WTC11 (cell line): ENCODE data around the gene KLC1. TPM values are rescaled to one million over a fixed set of nuclear protein-coding genes. Genes with fewer than 3 reads are reported as not detected.

Experiments used
- ATAC-seq: fragments of 200-7000 bp; cut with Tn5 transposase; 2 replicates; pipeline ENCODE4 v1.10.0; 2021; ENCODE audit warnings: mild to moderate bottlenecking, moderate library complexity
- CTCF ChIA-PET: fragments of 300-600 bp; sonication (Branson Sonifier 250); formaldehyde crosslinking; loops from one replicate; lab custom pipeline; 2021; ENCODE audit warnings: antibody characterized with exemption; lab: Charles Lee
- POLR2A ChIA-PET: fragments of 350-600 bp; sonication (Branson Sonifier 250); formaldehyde crosslinking; loops from one replicate; lab custom pipeline; 2021; ENCODE audit warnings: antibody characterized with exemption; lab: Charles Lee
- DNase-seq: peaks from one replicate; pipeline ENCODE4 v3.0.0; 2021; ENCODE audit warnings: low spot score
- H3K27ac Mint-ChIP-seq: 2 replicates; pipeline ENCODE4 v1.8.0; 2021; ENCODE audit warnings: mixed read lengths
- H3K27me3 Mint-ChIP-seq: 2 replicates; pipeline ENCODE4 v1.8.0; 2021; ENCODE audit warnings: low read depth, mild to moderate bottlenecking, moderate library complexity, mixed read lengths
- H3K36me3 Mint-ChIP-seq: 2 replicates; pipeline ENCODE4 v1.8.0; 2021; ENCODE audit warnings: mixed read lengths
- H3K4me1 Mint-ChIP-seq: 2 replicates; pipeline ENCODE4 v1.8.0; 2022; ENCODE audit warnings: mixed read lengths
- H3K4me3 Mint-ChIP-seq: 2 replicates; pipeline ENCODE4 v1.8.0; 2021; ENCODE audit warnings: mild to moderate bottlenecking, moderate library complexity, mixed read lengths
- H3K9me3 Mint-ChIP-seq: 2 replicates; pipeline ENCODE4 v1.8.0; 2021; ENCODE audit warnings: mixed read lengths
- EMX1 ChIP-seq: fragments of 250-450 bp; sonication (Bioruptor Pico); IDR thresholded peaks from 2 replicates; pipeline ENCODE4 v1.8.0; 2021; ENCODE audit warnings: mild to moderate bottlenecking
- ETV6 ChIP-seq: sonication (generic); formaldehyde crosslinking; IDR thresholded peaks from 2 replicates; pipeline ENCODE4 v1.8.1; 2022; ENCODE audit warnings: mild to moderate bottlenecking, missing genetic modification reagents
- FOXJ3 ChIP-seq: sonication (generic); formaldehyde crosslinking; IDR thresholded peaks from 2 replicates; pipeline ENCODE4 v1.9.0; 2021; ENCODE audit warnings: missing genetic modification reagents, mild to moderate bottlenecking, borderline replicate concordance
- SP1 ChIP-seq: sonication (generic); formaldehyde crosslinking; conservative IDR thresholded peaks from 2 replicates; pipeline ENCODE4 v1.8.1; 2022; ENCODE audit warnings: missing genetic modification reagents
- STAT6 ChIP-seq: sonication (generic); formaldehyde crosslinking; conservative IDR thresholded peaks from 2 replicates; pipeline ENCODE4 v1.8.1; 2023; ENCODE audit warnings: mild to moderate bottlenecking, low read depth, missing genetic modification reagents, moderate library complexity
- ZBTB43 ChIP-seq: sonication (generic); formaldehyde crosslinking; IDR thresholded peaks from 2 replicates; pipeline ENCODE4 v1.8.1; 2023; ENCODE audit warnings: mild to moderate bottlenecking, missing genetic modification reagents
- ZNF138 ChIP-seq: sonication (generic); formaldehyde crosslinking; conservative IDR thresholded peaks from 2 replicates; pipeline ENCODE4 v1.8.1; 2022; ENCODE audit warnings: mild to moderate bottlenecking, moderate library complexity, missing genetic modification reagents
- ZNF396 ChIP-seq: fragments of 250-450 bp; sonication (Bioruptor Pico); IDR thresholded peaks from 2 replicates; pipeline ENCODE4 v1.8.0; 2021; ENCODE audit warnings: mild to moderate bottlenecking, moderate library complexity, borderline replicate concordance
- ZNF423 ChIP-seq: fragments of 250-450 bp; sonication (Bioruptor Pico); IDR thresholded peaks from 2 replicates; pipeline ENCODE4 v2.1.2; 2022; ENCODE audit warnings: mild to moderate bottlenecking, moderate library complexity
- total RNA-seq: library from RNA; stranded (reverse); gene quantifications from 3 replicates; pipeline ENCODE4 v1.2.3, GENCODE V29; 2021
- TF ChIP-seq, protein P1 (sequence below): sonication (generic); formaldehyde crosslinking; IDR thresholded peaks from 2 replicates; pipeline ENCODE4 v1.8.1; 2022; ENCODE audit warnings: mild to moderate bottlenecking, moderate library complexity, missing genetic modification reagents
- TF ChIP-seq, protein P2 (sequence below): sonication (generic); formaldehyde crosslinking; IDR thresholded peaks from 2 replicates; pipeline ENCODE4 v1.8.1; 2023; ENCODE audit warnings: mild to moderate bottlenecking, missing genetic modification reagents, moderate library complexity
- TF ChIP-seq, protein P3 (sequence below): sonication (generic); formaldehyde crosslinking; IDR thresholded peaks from 2 replicates; pipeline ENCODE4 v1.8.0; 2023; ENCODE audit warnings: missing genetic modification reagents
- TF ChIP-seq, protein P4 (sequence below): fragments of 250-450 bp; sonication (Bioruptor Pico); IDR thresholded peaks from 2 replicates; pipeline ENCODE4 v1.9.0; 2021; ENCODE audit warnings: moderate library complexity, mild to moderate bottlenecking, inconsistent platforms, borderline replicate concordance
- TF ChIP-seq, protein P5 (sequence below): fragments of 250-450 bp; sonication (Bioruptor Pico); IDR thresholded peaks from 2 replicates; pipeline ENCODE4 v1.9.0; 2021; ENCODE audit warnings: mild to moderate bottlenecking

Gene KLC1
- total RNA-seq, 1 experiment from 2014 or later: 171 TPM

GRCh38 chr14:103650213-103650612 lies 21.2 kb downstream of the KLC1 start:
- no peak overlapping the region for H3K4me3 Mint-ChIP-seq
- POLR2A ChIA-PET: no interaction called here
- CTCF ChIA-PET: no interaction called here
- no peak for ATAC-seq
- no peaks in the 10 kb centered on the region for H3K9me3 Mint-ChIP-seq
- no peaks in the 10 kb centered on the region for H3K4me1 Mint-ChIP-seq
- no peak overlapping the region for H3K27ac Mint-ChIP-seq
- no peaks in the 10 kb centered on the region for H3K27me3 Mint-ChIP-seq
- TF ChIP-seq EMX1 (CRISPR knock-in tag): no peak
- no peak for TF ChIP-seq ZBTB43 (CRISPR knock-in tag)
- TF ChIP-seq SP1 (CRISPR knock-in tag): no peak
- no peak for TF ChIP-seq ZNF423 (CRISPR knock-in tag)
- no peak for TF ChIP-seq ZNF396 (CRISPR knock-in tag)
- TF ChIP-seq, protein P1, sequence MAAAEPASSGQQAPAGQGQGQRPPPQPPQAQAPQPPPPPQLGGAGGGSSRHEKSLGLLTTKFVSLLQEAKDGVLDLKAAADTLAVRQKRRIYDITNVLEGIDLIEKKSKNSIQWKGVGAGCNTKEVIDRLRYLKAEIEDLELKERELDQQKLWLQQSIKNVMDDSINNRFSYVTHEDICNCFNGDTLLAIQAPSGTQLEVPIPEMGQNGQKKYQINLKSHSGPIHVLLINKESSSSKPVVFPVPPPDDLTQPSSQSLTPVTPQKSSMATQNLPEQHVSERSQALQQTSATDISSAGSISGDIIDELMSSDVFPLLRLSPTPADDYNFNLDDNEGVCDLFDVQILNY (CRISPR knock-in tag): no peak
- no peak for TF ChIP-seq ZNF138 (CRISPR knock-in tag)
- no peak for TF ChIP-seq ETV6
- TF ChIP-seq STAT6 (CRISPR knock-in tag): no peak
- TF ChIP-seq, protein P2, sequence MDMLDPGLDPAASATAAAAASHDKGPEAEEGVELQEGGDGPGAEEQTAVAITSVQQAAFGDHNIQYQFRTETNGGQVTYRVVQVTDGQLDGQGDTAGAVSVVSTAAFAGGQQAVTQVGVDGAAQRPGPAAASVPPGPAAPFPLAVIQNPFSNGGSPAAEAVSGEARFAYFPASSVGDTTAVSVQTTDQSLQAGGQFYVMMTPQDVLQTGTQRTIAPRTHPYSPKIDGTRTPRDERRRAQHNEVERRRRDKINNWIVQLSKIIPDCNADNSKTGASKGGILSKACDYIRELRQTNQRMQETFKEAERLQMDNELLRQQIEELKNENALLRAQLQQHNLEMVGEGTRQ (CRISPR knock-in tag): no peak
- no peak for TF ChIP-seq FOXJ3 (CRISPR knock-in tag)
- TF ChIP-seq, protein P3, sequence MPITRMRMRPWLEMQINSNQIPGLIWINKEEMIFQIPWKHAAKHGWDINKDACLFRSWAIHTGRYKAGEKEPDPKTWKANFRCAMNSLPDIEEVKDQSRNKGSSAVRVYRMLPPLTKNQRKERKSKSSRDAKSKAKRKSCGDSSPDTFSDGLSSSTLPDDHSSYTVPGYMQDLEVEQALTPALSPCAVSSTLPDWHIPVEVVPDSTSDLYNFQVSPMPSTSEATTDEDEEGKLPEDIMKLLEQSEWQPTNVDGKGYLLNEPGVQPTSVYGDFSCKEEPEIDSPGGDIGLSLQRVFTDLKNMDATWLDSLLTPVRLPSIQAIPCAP: no peak
- H3K36me3 Mint-ChIP-seq: peaks cover 15% of the 10 kb centered on the region
- no peak for DNase-seq

DNA sequence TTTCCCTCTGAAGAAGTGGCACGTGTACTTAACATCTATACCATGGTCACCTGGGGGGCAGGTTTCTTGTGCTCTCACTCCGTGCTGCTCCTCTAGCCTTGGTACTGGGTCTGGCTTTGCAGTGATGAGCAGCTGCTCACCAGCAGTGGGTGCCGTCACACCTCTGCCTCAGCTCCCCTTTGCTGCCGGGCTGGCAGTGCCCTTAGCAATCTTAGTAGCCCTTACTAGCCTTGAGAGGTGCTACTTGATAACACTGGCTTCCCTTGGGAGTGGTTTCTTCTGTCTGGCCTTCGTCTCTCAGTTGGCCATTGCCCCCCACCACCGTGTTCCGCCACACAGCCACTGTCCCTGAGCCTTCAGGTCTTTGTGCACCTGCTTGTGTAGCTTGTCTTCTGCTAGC lies 22.6 kb downstream of the KLC1 start:
- Mint-ChIP-seq H3K27ac (no peak overlapping the region; the same call in 1 of the 2 replicates), H3K36me3 (peaks cover 19% of the 10 kb centered on the region), H3K4me1 (no peaks in the 10 kb centered on the region), H3K4me3 (no peak overlapping the region), H3K9me3 (no peaks in the 10 kb centered on the region), H3K27me3 (no peaks in the 10 kb centered on the region)
- POLR2A ChIA-PET: interaction anchor here (0.7 kb wide), 1 partner anchor 183 kb away, joined by 3 read pairs; no protein-coding TSS in a partner anchor
- DNase-seq: peak; percentile 19
- CTCF ChIA-PET: interaction anchor here (0.8 kb wide), 1 partner anchor 28 kb away, joined by 4 read pairs; no protein-coding TSS in a partner anchor
- 0 out of 2 replicates have a peak, but pooled peaks have one; percentile 56 for ATAC-seq
- TF ChIP-seq, protein P4, sequence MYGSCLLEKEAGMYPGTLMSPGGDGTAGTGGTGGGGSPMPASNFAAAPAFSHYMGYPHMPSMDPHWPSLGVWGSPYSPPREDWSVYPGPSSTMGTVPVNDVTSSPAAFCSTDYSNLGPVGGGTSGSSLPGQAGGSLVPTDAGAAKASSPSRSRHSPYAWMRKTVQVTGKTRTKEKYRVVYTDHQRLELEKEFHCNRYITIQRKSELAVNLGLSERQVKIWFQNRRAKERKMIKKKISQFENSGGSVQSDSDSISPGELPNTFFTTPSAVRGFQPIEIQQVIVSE (CRISPR knock-in tag): no peak
- TF ChIP-seq, protein P5, sequence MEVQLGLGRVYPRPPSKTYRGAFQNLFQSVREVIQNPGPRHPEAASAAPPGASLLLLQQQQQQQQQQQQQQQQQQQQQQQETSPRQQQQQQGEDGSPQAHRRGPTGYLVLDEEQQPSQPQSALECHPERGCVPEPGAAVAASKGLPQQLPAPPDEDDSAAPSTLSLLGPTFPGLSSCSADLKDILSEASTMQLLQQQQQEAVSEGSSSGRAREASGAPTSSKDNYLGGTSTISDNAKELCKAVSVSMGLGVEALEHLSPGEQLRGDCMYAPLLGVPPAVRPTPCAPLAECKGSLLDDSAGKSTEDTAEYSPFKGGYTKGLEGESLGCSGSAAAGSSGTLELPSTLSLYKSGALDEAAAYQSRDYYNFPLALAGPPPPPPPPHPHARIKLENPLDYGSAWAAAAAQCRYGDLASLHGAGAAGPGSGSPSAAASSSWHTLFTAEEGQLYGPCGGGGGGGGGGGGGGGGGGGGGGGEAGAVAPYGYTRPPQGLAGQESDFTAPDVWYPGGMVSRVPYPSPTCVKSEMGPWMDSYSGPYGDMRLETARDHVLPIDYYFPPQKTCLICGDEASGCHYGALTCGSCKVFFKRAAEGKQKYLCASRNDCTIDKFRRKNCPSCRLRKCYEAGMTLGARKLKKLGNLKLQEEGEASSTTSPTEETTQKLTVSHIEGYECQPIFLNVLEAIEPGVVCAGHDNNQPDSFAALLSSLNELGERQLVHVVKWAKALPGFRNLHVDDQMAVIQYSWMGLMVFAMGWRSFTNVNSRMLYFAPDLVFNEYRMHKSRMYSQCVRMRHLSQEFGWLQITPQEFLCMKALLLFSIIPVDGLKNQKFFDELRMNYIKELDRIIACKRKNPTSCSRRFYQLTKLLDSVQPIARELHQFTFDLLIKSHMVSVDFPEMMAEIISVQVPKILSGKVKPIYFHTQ (CRISPR knock-in tag): no peak
